ENCODE results near the gene FAM168B. TPM values are rescaled to one million over a fixed set of nuclear protein-coding genes. Genes with fewer than 3 reads are reported as not detected.

Gene FAM168B
- total RNA-seq, 1 experiment from 2014 or later, result 79.6 TPM

DNA sequence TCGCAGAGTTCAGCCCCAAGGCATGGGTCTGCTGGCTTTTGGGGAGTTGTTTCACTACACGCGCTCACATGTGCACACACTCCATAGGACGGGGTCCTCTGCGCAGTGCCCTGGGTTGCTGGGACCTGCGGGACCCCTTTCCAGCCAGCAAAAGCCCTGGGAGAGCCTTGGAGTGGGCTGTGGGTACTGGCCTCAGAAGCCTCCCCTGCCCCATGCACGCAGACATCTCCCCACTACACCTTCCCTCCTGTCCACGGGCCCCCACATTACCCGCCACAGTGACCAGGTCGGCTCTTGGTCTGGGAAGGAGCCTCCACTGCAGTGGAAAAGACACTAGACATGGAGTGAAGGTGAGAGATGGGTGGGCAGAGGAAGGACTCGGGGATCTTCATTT, 48.5 kb downstream of the FAM168B start:
- Histone ChIP-seq H3K4me3 (no peak overlapping the region), H3K27ac (no peak overlapping the region), H3K9me3 (ENCODE audit: insufficient read depth, low read depth) (no peaks in the 10 kb centered on the region), H2AFZ (no peak overlapping the region), H3K27me3 (ENCODE audit: insufficient read depth, low read depth) (no peaks in the 10 kb centered on the region), H3K4me1 (replicated peaks; ENCODE audit: insufficient read depth) (no peaks in the 10 kb centered on the region), H3K9me2 (ENCODE audit: insufficient read depth) (no peaks in the 10 kb centered on the region), H3F3A (ENCODE audit: insufficient read depth, low read depth) (no peaks in the 10 kb centered on the region), H3K79me2 (ENCODE audit: low read depth) (no peaks in the 10 kb centered on the region), H4K20me1 (ENCODE audit: insufficient read depth) (0 out of 2 replicates have a peak, but pooled peaks cover 9% of the 10 kb centered on the region), H3K36me3 (ENCODE audit: low read depth) (no peaks in the 10 kb centered on the region), H3K4me2 (no peak overlapping the region)
- no peak for DNase-seq
- ChIA-PET CTCF (no interaction called here), POLR2A (ENCODE audit: unreplicated experiment) (no interaction called here)
- intact Hi-C loops (cut with micrococcal nuclease; ENCODE audit: unreplicated experiment), result no loop called here
- no peak for TF ChIP-seq EZH2 (IDR thresholded peaks at IDR 0.05; ENCODE audit: low read depth)
- TF ChIP-seq, protein P1, sequence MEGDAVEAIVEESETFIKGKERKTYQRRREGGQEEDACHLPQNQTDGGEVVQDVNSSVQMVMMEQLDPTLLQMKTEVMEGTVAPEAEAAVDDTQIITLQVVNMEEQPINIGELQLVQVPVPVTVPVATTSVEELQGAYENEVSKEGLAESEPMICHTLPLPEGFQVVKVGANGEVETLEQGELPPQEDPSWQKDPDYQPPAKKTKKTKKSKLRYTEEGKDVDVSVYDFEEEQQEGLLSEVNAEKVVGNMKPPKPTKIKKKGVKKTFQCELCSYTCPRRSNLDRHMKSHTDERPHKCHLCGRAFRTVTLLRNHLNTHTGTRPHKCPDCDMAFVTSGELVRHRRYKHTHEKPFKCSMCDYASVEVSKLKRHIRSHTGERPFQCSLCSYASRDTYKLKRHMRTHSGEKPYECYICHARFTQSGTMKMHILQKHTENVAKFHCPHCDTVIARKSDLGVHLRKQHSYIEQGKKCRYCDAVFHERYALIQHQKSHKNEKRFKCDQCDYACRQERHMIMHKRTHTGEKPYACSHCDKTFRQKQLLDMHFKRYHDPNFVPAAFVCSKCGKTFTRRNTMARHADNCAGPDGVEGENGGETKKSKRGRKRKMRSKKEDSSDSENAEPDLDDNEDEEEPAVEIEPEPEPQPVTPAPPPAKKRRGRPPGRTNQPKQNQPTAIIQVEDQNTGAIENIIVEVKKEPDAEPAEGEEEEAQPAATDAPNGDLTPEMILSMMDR (conservative IDR thresholded peaks at IDR 0.05), result no peak
- no TSS peak for BruUV-seq (replicated peaks)

DNA sequence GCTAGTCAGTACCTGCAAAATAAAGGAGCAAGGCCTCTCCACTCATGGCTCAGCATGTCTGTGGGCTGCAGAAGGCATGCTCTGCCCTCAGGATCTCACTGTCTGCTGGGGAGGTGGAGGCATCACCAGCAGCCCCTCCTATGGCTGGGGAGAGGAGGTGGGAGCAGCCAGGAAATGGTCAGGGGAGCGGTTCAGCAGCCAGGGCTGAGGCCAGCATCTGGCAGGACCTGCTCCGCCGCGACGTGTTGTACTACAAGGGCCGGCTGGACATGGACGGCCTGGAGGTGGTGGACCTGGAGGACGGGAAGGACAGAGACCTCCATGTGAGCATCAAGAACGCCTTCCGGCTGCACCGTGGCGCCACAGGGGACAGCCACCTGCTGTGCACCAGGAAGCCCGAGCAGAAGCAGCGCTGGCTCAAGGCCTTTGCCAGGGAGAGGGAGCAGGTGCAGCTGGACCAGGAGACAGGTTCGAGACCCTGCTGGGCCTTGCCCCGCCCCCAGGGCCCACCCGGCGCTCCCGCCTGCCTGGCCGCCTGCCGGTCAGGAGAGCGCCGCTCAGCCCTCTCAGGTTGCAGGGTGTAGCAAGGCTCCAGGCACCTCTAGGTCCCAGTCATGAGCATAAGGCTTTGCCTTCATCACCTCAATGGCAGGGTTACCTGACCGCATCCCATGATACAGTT, 49.0 kb downstream of the FAM168B start:
- DNase-seq, result no peak
- no peaks in the 10 kb centered on the region for H3K27me3 ChIP-seq (ENCODE audit: insufficient read depth, low read depth)
- CTCF ChIA-PET, result no interaction called here
- H3K27ac ChIP-seq, result no peak overlapping the region
- H3F3A ChIP-seq (ENCODE audit: insufficient read depth, low read depth), result no peaks in the 10 kb centered on the region
- H3K9me3 ChIP-seq (ENCODE audit: insufficient read depth, low read depth), result no peaks in the 10 kb centered on the region
- H3K4me2 ChIP-seq, result no peak overlapping the region
- TF ChIP-seq, protein P1 (conservative IDR thresholded peaks at IDR 0.05), result no peak
- no peak for TF ChIP-seq EZH2 (IDR thresholded peaks at IDR 0.05; ENCODE audit: low read depth)
- no TSS peak for BruUV-seq (replicated peaks)
- H3K4me1 ChIP-seq (replicated peaks; ENCODE audit: insufficient read depth), result no peaks in the 10 kb centered on the region
- intact Hi-C loops (cut with micrococcal nuclease; ENCODE audit: unreplicated experiment), result no loop called here
- no peak overlapping the region for H3K4me3 ChIP-seq
- H2AFZ ChIP-seq, result no peak overlapping the region
- H3K79me2 ChIP-seq (ENCODE audit: low read depth), result no peaks in the 10 kb centered on the region
- POLR2A ChIA-PET (ENCODE audit: unreplicated experiment), result no interaction called here
- 0 out of 2 replicates have a peak, but pooled peaks cover 5% of the 10 kb centered on the region for H4K20me1 ChIP-seq (ENCODE audit: insufficient read depth)
- H3K9me2 ChIP-seq (ENCODE audit: insufficient read depth), result no peaks in the 10 kb centered on the region
- no peaks in the 10 kb centered on the region for H3K36me3 ChIP-seq (ENCODE audit: low read depth)

DNA sequence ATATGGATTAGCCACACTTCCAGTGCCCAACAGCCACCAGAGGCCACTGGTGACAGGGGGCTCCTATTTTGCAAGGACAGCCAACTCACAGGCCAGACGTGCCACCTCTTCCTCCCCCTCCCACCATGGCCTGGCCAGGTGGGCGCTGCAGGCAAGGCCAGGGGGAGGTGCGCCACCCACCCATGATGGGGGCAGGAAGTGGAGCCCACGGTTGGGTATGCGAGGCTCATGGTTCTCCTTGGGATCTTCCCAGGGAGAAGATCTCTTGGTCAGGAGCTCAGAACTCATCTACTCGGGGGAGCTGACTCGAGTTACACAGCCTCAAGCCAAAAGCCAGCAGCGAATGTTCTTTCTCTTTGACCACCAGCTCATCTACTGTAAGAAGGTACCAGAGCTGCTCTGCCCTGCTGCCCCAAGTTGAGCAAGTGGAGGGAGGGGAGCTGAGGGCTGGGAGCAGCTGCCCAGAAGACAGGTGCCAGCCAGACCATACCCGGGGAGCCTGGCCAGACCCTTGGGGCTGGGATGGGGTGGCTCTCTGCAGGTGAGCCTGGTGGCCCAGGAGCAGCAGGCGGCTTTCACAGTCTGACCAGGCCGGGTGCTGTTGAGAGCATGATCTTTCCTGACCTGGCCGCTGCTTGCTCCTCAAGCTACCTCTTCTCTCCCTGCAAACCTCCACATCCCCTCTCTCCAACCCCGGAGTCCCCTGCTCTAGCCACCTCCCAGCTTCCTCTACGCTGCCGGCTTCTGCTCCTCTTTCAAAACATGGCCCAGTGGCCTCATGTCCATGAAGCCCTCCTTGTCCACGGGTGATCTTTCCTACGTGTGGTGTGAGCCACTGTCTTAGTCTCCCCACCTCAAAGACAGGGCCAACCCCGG, 49.8 kb downstream of the FAM168B start:
- no peak overlapping the region for H3K27ac ChIP-seq
- no peaks in the 10 kb centered on the region for H3K9me3 ChIP-seq (ENCODE audit: insufficient read depth, low read depth)
- TF ChIP-seq, protein P1 (conservative IDR thresholded peaks at IDR 0.05), result no peak
- no peak for TF ChIP-seq EZH2 (IDR thresholded peaks at IDR 0.05; ENCODE audit: low read depth)
- POLR2A ChIA-PET (ENCODE audit: unreplicated experiment), result no interaction called here
- CTCF ChIA-PET, result no interaction called here
- H2AFZ ChIP-seq, result no peak overlapping the region
- no peaks in the 10 kb centered on the region for H3K36me3 ChIP-seq (ENCODE audit: low read depth)
- no peak overlapping the region for H3K4me3 ChIP-seq
- no peaks in the 10 kb centered on the region for H3K4me1 ChIP-seq (replicated peaks; ENCODE audit: insufficient read depth)
- H3K79me2 ChIP-seq (ENCODE audit: low read depth), result no peaks in the 10 kb centered on the region
- no peaks in the 10 kb centered on the region for H3K9me2 ChIP-seq (ENCODE audit: insufficient read depth)
- H3F3A ChIP-seq (ENCODE audit: insufficient read depth, low read depth), result no peaks in the 10 kb centered on the region
- no peaks in the 10 kb centered on the region for H3K27me3 ChIP-seq (ENCODE audit: insufficient read depth, low read depth)
- H4K20me1 ChIP-seq (ENCODE audit: insufficient read depth), result 0 out of 2 replicates have a peak, but pooled peaks cover 3% of the 10 kb centered on the region
- H3K4me2 ChIP-seq, result no peak overlapping the region
- BruUV-seq (replicated peaks), result no TSS peak
- intact Hi-C loops (cut with micrococcal nuclease; ENCODE audit: unreplicated experiment), result no loop called here
- no peak for DNase-seq
